RKO (cell line): ENCODE measurements around the gene NIF3L1.
"Not testable (repeated sequence)": the region's sequence is repeated elsewhere in the genome, so short reads cannot be mapped to it uniquely, and the experiment has no call there.

ENCODE experiments used
- DNase-seq: peaks from one replicate; pipeline ENCODE4 v3.0.0-alpha.2; 2016; ENCODE audit warnings: low spot score

The NIF3L1 gene

DNA sequence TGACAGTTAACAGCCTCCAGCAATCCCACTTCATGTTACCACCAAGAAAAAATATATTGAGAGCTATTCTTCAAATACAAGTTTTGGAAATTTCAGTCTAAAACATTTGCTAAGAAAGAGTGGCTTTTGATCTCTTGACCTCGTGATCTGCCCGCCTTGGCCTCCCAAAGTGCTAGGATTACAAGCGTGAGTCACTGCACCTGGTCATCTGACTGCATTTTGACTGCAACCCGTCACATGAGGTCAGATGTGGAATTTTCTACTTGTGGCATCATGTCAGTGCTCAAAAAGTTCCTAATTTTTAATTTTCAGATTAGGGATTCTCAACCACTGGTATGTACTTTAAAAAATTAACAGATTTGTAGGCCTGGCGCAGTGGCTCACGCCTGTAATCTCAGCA lies 15.6 kb upstream of the NIF3L1 start:
- DNase-seq: no peak

DNA sequence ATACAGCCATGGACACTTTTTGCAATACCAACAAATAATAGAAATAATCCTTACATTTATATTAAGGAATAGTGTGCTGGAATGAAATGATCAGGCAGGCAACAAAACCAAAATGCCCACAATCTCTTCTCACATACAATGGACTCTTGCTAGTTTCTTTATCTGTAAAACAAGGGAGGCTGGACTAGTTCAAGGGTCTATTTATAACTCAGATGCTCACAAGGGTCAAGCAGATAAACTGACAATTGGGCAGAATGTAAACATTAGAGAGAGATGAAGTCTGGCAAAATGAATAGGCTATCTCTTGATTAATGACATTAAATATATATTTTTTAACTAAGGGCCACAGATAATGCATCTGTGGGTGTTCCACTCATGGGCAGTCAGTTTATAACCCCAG lies 11.7 kb upstream of the NIF3L1 start:
- no peak for DNase-seq

DNA sequence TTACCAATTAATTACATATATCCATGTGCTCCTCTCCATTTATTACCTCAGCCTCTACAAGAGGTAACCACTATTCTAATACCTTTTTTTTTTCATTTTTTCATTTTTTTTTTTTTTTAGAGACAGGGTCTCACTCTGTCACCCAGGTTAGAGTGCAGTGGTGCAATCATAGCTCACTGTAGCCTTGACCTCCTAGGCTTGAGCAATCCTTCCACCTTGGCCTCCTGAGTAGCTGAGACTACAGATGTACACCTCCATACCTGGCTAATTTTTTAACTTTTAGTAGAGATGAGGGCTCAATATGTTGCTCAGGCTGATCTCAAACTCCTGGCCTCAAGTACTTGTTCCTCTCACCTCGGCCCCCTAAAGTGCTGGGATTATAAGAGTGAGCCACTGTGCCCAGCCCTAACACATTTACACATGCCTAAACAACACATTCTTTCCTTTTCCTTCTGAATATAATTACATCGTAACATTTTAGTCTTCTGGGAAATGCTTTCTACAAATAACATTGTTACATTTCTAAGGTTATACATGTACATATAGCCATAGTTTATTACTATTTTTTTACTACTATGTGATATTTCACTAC lies 10.8 kb upstream of the NIF3L1 start:
- no peak for DNase-seq

DNA sequence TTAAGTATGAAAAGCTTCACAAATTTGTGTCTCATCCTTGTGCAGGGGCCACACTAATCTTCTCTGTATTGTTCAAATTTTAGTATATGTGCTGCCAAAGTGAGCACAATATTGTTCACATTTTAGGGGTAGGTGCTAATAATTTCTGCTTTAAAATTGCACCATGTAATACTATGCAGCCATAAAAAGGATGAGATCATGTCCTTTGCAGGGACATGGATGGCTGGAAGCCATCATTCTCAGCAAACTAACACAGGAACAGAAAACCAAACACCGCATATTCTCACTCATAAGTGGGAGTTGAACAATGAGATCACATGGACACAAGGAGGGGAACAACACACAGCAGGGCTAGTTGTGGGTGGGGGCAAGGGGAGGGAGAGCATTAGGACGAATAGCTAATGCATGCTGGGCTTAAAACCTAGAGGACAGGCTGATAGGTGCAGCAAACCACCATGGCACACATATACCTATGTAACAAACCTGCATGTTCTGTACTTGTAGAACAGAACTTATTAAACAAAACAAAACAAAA lies 7.4 kb upstream of the NIF3L1 start:
- not testable (repeated sequence) for DNase-seq

DNA sequence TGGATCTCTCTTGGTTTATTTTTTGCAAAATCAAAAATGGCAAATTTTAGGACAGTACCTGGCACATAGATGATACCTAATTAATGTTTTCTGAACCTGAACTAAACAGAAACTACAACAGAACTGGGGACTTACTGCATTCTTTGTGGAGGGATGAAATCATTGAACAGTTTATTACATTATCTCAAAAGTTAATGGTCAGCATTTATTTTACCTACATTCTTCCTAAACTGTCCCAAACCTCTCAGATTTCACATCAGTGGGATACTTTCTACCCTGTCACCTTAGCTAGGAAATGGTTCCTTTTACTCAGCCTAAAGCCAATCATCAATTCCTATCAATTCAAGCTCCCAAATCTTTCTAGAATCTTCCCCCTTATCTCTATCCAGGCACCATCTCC lies 10.3 kb downstream of the NIF3L1 start:
- no peak for DNase-seq

DNA sequence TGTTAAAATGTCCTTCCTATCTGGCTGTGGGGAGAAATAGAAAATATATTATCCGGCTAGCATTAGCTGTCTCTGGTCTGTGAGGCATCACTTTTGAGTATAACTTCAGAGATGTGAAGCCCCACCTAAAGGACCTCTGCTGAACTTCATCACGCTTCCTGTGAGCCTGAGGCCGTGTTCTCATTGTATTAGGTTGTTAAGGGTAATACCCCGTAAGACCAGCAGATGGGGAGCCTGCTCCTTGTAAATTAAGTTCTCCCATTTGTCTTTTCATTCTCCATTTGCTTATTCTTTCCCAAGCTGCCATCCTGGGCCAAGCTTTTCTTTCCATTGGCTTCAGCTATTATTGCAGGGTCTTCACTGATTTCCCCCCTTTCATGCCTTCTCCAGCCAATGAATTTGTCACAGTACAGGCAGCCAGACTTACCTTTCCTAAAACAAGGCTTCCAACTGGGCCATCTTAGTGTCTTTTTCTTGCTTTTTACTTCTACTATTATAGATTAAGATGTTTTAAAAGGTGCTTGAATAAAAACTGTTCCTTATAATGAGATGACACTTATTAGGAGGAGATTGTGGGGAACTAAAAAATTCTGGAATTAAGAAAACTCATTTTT lies 12.4 kb downstream of the NIF3L1 start:
- peak; percentile 98 for DNase-seq

DNA sequence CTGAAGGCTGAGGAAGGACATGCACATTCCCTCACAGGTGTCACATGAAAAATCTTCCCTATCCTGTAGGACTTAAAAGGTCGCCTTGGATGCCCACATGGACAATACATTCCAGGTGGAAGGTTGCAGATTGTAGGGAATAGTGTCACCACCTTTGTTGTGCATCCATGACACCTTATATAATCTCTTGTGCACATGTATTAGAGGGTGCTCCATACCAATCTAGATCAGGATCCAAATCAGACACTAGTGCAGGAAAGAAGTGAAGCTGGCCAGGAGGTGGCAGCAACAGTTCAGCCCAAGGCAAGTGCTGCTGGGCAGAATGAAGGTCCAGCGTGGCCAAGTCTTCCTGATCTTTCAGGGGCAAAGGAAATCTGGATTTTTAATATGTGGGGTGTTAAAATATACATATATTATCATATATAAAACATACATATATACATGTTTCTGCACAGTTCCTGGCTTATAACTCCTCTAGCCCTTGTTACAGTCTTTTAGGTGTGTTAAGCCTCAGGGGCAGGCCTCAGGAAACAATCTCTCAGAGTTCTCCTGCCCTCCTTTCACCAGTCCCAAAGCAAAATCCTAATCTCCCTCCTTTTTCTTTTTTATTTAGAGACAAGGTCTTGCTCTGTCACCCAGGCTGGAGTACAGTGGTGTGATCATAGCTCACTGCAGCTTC lies 16.6 kb downstream of the NIF3L1 start:
- DNase-seq: peak; percentile 83

DNA sequence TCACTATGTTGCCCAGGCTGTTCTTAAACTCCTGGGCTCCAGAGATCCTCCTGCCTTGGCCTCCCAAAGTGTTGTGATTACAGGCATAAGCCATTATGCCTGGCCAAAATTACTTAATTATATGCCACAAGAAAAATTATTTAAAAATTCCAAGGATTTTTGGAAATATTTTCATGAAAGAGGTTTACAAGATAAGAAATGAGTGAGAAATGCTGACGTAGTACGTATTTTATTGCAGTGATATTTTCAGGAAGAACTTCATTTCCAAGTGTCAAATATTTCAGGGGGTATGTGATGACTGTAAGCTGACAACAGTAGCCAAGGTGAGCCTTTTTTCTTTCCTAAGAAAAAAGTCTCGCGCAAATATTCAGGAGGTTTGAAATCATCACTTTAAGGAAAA lies 20.8 kb downstream of the NIF3L1 start:
- DNase-seq: no peak

DNA sequence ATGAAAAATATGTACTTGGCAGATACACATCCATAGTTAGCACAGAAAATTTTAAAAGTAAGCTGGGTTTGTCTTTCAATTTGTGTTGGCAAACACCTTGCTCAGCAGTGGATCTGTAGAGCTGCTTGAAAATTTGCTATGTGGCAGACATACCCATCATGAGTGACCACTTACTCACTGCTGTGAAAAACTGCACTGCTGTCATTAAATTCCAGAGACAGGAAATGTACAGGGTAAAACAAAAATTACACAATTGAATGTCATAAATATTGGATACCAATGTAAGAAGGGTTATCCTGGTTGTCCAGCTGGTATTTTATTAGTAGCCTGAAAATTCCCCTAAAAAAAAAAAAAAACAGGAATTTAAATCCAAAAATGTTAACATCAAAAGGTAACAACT lies 24.5 kb downstream of the NIF3L1 start:
- peak; percentile 64 for DNase-seq

DNA sequence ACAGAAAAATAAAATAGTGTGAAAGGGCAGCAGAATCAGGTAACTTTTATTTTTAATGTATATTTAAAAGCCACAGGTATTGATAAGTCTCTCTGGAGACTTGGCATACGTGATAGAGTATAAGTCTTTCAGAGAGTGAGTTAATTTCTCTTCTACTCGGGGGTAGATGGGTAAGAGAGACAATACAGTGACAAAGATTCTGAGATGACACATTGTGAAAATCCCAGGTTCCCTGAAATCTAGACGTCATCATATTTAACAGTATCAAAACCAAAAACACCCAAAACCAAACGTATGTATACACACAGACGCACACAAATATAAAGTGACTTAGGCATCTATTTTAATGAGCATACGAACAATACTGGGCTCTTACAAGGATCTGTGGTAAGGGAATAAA lies 33.3 kb downstream of the NIF3L1 start:
- DNase-seq: no peak

DNA sequence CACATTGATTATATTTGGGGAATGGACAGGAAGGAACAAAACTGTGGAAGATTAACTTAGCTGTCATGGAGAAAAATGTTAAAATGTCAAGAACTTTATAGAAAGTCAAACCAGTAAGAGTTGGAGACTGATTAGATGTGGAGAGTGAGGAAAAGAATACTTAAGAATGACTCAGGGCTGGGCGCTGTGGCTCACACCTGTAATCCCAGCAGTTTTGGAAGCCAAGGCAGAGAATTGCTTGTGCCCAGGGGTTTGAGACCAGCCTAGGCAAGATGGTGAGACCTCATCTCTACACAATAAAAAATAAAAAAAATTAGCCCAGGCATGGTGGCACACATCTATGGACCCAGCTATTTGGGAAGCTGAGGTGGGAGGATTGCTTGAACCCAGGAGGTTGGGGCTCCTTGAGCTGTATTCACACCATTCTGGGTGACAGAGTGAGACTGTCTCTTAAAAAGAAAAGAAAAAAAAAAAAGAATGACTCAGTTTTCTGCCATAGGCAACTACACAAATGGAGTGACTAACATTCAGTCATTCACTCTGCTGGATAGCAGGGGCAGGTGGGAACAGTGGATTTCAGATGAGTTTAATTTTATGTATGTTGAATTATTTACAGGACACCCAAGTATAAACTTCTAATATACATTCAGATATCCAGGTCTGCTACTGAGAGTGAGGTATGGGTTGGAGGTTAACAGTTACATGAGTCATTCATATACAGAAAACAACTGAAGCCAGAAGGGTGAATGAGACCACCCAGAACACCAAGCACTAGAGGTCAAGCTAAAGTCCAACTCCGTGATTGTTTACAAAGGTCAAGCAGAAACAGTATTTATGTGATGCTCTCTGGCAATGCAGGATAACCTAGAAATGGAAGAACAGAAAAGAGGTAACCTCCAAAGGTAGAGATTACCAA lies 40.4 kb downstream of the NIF3L1 start:
- DNase-seq: peak; percentile 66

DNA sequence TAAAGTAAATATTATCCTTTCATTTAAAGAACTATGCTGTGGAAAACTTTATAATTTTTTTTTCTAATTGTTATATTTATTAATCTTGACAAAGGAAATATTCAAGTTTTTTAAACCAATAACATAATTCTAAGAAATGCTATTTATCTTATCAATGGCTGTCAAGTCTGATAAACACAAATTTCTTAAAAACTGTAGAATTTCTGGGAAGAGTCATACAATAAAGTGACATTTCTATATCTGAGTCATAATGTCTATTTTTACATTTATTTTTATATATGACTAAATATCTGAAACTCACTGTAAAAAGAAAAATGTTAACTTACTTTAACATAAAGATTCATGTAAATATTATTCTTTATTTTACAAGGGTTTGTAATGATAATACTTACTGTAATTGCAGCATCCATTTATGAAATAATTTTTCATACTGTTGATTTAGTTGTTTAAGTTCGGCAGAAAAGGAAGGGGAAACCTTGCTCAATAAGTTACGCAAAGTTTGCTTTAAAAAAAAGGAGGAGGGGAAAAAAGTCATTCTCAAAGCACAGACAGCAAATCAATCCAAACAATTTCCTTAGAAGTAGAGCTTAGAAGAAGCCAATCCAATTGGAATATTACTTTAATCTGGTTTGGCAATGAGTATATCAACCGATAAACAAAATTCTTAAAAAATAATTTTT lies 41.9 kb downstream of the NIF3L1 start:
- no peak for DNase-seq

DNA sequence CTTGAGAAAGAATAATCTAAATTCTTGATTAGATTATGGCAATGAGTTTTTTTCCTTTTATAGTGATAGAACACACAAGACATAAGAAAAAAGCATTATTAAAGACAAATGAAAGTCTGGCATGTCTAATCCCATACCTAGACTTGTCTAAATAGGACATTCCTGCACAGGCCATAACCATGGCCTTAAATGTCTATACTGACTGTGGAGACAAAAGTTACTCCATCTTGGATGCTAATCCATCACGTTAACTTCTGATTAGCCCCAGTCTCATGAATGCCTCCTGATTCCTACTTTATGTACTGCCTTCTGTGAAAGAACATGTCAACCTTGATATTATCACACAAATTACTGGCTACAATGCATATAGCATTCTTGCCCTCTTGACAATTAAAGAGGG lies 50.7 kb downstream of the NIF3L1 start:
- DNase-seq: no peak

DNA sequence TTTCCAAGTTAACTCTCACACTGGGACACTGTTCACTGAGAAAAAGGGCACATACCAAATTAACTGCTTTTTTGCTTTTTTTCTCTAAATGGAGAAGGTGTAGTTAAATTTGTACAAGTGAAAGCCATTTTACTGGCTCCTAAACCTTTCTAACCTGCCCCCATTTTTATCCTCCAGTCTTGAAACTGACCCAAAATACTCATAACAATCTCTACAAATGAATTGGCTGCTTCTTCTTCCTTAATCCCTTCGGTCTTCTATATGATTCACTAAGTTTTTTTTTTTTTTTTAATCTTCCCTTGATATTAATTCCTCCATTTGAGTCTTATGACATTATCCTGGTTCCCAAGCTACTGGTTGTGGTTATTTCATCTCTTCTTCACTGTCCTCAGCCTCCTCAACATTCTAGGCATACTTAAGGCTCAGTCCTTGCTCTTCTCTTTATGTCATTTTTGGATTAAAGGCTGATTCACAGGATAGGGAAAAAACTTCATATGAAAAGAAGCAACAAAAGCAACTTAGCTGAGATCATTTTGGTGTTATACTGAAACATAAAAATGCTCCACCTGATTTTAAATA lies 54.4 kb downstream of the NIF3L1 start:
- DNase-seq: no peak

DNA sequence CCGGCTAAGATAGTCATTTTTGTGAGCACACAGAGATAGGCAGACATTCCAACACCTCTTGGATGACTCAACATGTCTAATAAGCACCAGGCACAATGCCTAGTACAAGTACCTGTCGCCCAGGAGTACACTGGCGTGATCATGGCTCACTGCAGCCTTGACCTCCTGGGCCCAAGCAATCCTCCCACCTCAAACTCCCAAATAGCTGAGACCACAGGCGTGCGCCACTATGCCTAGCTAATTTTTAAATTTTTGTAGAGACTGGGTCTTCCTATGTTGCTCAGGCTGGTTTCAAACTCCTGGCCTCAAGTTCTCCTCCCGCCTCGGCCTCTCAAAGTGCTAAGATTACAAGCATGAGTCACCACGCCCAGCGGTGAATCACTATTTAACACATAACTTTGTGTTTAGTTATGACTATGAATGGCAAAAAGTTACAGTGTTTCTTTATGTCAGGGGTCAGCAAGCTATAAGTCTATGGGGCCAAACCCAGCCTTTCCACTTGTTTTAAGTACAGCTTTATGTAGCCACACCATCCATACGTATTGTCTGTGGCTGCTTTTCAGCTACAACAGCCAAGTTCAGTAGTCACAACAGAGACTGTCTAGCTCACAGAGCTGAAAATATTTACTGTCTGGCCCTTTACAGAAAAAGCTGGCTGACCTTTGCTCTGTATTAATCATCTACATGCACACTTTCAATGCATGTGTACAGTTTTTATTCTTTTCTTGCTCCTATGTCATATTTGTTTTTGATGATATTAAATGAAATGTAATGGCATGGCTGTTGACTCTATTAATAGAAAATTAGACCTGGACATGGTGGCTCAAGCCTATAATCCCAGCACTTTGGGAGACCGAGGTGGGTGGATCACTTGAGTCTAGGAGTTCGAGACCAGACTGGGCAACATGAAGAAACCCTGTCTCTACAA lies 55.6 kb downstream of the NIF3L1 start:
- peak; percentile 92 for DNase-seq

DNA sequence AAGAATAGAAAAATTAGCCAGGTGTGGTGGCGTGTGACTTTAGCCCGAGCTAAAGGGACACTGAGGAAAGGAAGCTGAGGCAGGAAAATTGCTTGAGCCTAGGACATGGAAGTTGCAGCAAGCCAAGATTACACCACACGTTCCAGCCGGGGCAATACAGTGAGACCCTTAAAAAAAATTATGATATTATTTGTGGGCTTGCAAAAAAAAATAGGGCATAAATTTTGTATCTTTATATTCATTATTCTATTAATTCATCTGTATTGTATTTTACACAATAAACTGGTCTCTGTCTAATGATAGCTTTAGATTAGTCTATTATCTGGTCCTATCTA lies 56.2 kb downstream of the NIF3L1 start:
- no peak for DNase-seq

DNA sequence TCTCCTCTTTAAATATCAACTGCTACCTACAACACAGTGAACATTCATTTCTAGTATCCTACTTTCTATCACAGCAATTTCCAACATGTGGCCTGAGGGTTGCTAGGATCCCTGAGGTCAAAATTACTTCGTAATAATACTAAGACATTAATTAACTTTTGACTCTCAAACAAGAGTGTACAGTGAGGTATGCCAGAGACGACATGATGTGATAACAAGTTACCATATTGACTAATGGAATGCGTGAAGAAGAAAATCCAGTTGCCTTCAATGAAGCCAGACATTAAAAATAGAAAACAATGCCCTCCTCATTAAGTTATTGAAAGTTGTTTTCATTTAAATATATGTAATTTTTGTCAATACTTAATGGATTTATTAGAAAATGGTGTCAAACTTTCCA lies 61.2 kb downstream of the NIF3L1 start:
- DNase-seq: no peak
